ENCODE measurements around the gene MATR3. TPM values are rescaled to one million over a fixed set of nuclear protein-coding genes. Genes with fewer than 3 reads are reported as not detected.

MATR3 gene
- total and polyA plus RNA-seq, 4 donors, result 104 to 194 (median 173) TPM

GRCh38 chr5:139378941-139379361 lies 85.4 kb downstream of the MATR3 start:
- Histone ChIP-seq H3K9me3 (ENCODE audit: control insufficient read depth, low read length) (no peaks in the 10 kb centered on the region), H3K27me3 (ENCODE audit: control insufficient read depth in 1 of 2, insufficient read depth in 2 of 2, low read length in 1 of 2) (no peaks in the 10 kb centered on the region), H3K27ac (ENCODE audit: low read depth in 1 of 2, low read length in 2 of 2) (no peak overlapping the region), H3K4me3 (ENCODE audit: low read length in 2 of 2) (no peak overlapping the region), H3K4me1 (ENCODE audit: control insufficient read depth in 1 of 2, insufficient read depth in 2 of 2, low read length in 2 of 2) (no peaks in the 10 kb centered on the region), H3K36me3 (ENCODE audit: control insufficient read depth in 1 of 2, insufficient read depth in 2 of 2, low read length in 1 of 2) (peaks cover 0 to 2% of the 10 kb centered on the region in 2 donors)
- DNase-seq, result peak in 1 of 2 donors; percentile 67
- intact Hi-C loops (cut with DNase I), result no loop called here
- no peak for ATAC-seq (ENCODE audit: low FRiP score)
- 85% methylated on average over 13 of the region's 13 CpGs for WGBS, 2 donors

- peak in 1 of 2 donors; percentile 27 for DNase-seq
- WGBS, 2 donors, result 87% methylated on average over 15 of the region's 15 CpGs
- Histone ChIP-seq H3K9me3 (ENCODE audit: control insufficient read depth, low read length) (no peaks in the 10 kb centered on the region), H3K4me3 (ENCODE audit: low read length in 2 of 2) (no peak overlapping the region), H3K27ac (ENCODE audit: low read depth in 1 of 2, low read length in 2 of 2) (no peak overlapping the region), H3K27me3 (ENCODE audit: control insufficient read depth in 1 of 2, insufficient read depth in 2 of 2, low read length in 1 of 2) (no peaks in the 10 kb centered on the region), H3K4me1 (ENCODE audit: control insufficient read depth in 1 of 2, insufficient read depth in 2 of 2, low read length in 2 of 2) (no peaks in the 10 kb centered on the region), H3K36me3 (ENCODE audit: control insufficient read depth in 1 of 2, insufficient read depth in 2 of 2, low read length in 1 of 2) (no peaks in the 10 kb centered on the region)
- intact Hi-C loops (cut with DNase I), result no loop called here
- ATAC-seq (ENCODE audit: low FRiP score), result no peak
These were observed 86.3 kb downstream of the MATR3 start for GRCh38 chr5:139379626-139380449.

Other genes with a start within 250 kb of the MATR3 start
- gene SIL1, start 95.4 kb upstream of the MATR3 start, total RNA-seq, result 10 to 100 TPM; 48.7 to 49.8 TPM
- 10 to 100 TPM; 19.4 to 58.9 TPM for gene SIL1, start 95.4 kb upstream of the MATR3 start, polyA plus RNA-seq
- 10 to 100 TPM; 77.6 to 82.1 TPM for gene PAIP2, start 48.1 kb downstream of the MATR3 start, total RNA-seq
- 100 to 1,000 TPM; 102 to 154 TPM for gene PAIP2, start 48.1 kb downstream of the MATR3 start, polyA plus RNA-seq
- gene SLC23A1, start 89.6 kb downstream of the MATR3 start, total RNA-seq, result not detected
- 1 to 10 TPM in 1 of 2 donors, not detected in 1; 3.1 TPM for gene SLC23A1, start 89.6 kb downstream of the MATR3 start, polyA plus RNA-seq
- gene MZB1, start 96.2 kb downstream of the MATR3 start, total RNA-seq, result 1 to 10 TPM; 1.3 to 3.9 TPM
- 1 to 10 TPM in 1 of 2 donors, under 1 TPM in 1; 0.64 to 1.8 TPM for gene MZB1, start 96.2 kb downstream of the MATR3 start, polyA plus RNA-seq
- gene PROB1, start 101.4 kb downstream of the MATR3 start, total RNA-seq, result 1 to 10 TPM; 2.0 to 3.0 TPM
- gene PROB1, start 101.4 kb downstream of the MATR3 start, polyA plus RNA-seq, result under 1 TPM; 0.13 to 0.31 TPM
- 1 to 10 TPM; 2.2 to 3.1 TPM for gene SPATA24, start 110.3 kb downstream of the MATR3 start, total RNA-seq
- gene SPATA24, start 110.3 kb downstream of the MATR3 start, polyA plus RNA-seq, result 1 to 10 TPM; 6.3 to 7.7 TPM
- 10 to 100 TPM; 18.5 to 26.4 TPM for gene DNAJC18, start 145.8 kb downstream of the MATR3 start, total RNA-seq
- 1 to 10 TPM; 4.3 to 9.7 TPM for gene DNAJC18, start 145.8 kb downstream of the MATR3 start, polyA plus RNA-seq
- gene ECSCR, start 169.0 kb downstream of the MATR3 start, total RNA-seq, result 10 to 100 TPM; 33.2 to 51.3 TPM
- 10 to 100 TPM in 1 of 2 donors, 1 to 10 TPM in 1; 6.1 to 11.6 TPM for gene ECSCR, start 169.0 kb downstream of the MATR3 start, polyA plus RNA-seq
- gene SMIM33, start 177.3 kb downstream of the MATR3 start, total RNA-seq, result not detected
- not detected for gene SMIM33, start 177.3 kb downstream of the MATR3 start, polyA plus RNA-seq
- 100 to 1,000 TPM; 111 to 151 TPM for gene STING1, start 189.0 kb downstream of the MATR3 start, total RNA-seq
- gene STING1, start 189.0 kb downstream of the MATR3 start, polyA plus RNA-seq, result 100 to 1,000 TPM in 1 of 2 donors, 10 to 100 TPM in 1; 23.9 to 180 TPM

All from aorta (tissue), 5 donors.